GM21723 (cell line): ENCODE results near the gene SLC3A2.
A peak's percentile ranks its signal among the peaks of the same experiment; 100 is the strongest.
"Not testable (repeated sequence)": the region's sequence is repeated elsewhere in the genome, so short reads cannot be mapped to it uniquely, and the experiment has no call there.

Experiments used
- ATAC-seq: cut with Tn5 transposase; IDR thresholded peaks from one replicate; pipeline ENCODE4 v1.9.1; 2021; ENCODE audit warnings: mild to moderate bottlenecking, moderate library complexity; ENCODE audit not compliant: unreplicated experiment

Gene SLC3A2

GRCh38 chr11:62851807-62852522, 28.7 kb upstream of the SLC3A2 start:
- ATAC-seq = no peak

- ATAC-seq = no peak
Observed at GRCh38 chr11:62852523-62853188, 28.0 kb upstream of the SLC3A2 start.

- no peak for ATAC-seq
Observed at GRCh38 chr11:62853279-62853965, 27.3 kb upstream of the SLC3A2 start.

GRCh38 chr11:62854013-62854824, 26.5 kb upstream of the SLC3A2 start:
- ATAC-seq = no peak

GRCh38 chr11:62854825-62855570, 25.7 kb upstream of the SLC3A2 start:
- ATAC-seq = no peak

GRCh38 chr11:62855571-62856332, 24.9 kb upstream of the SLC3A2 start:
- ATAC-seq = peak; percentile 84

GRCh38 chr11:62856333-62856895, 24.3 kb upstream of the SLC3A2 start:
- ATAC-seq = peak; percentile 24

GRCh38 chr11:62857541-62857982, 23.1 kb upstream of the SLC3A2 start:
- no peak for ATAC-seq

- ATAC-seq = no peak
Observed at GRCh38 chr11:62858201-62858600, 22.5 kb upstream of the SLC3A2 start.

GRCh38 chr11:62859281-62859703, 21.4 kb upstream of the SLC3A2 start:
- not testable (repeated sequence) for ATAC-seq

GRCh38 chr11:62860835-62861563, 19.7 kb upstream of the SLC3A2 start:
- no peak for ATAC-seq

- ATAC-seq = not testable (repeated sequence)
Observed at GRCh38 chr11:62861564-62862192, 19.0 kb upstream of the SLC3A2 start.

- ATAC-seq = no peak
Observed at GRCh38 chr11:62863687-62864335, 16.9 kb upstream of the SLC3A2 start.

- ATAC-seq = no peak
Observed at GRCh38 chr11:62865635-62866034, 15.1 kb upstream of the SLC3A2 start.

- ATAC-seq = no peak
Observed at GRCh38 chr11:62874851-62875250, 5.8 kb upstream of the SLC3A2 start.

GRCh38 chr11:62875698-62876478, 4.8 kb upstream of the SLC3A2 start:
- no peak for ATAC-seq

GRCh38 chr11:62876712-62877111, 4.0 kb upstream of the SLC3A2 start:
- no peak for ATAC-seq
